Peyer's patch (tissue), 4 donors: Measurements from ENCODE around the gene TRERF1.

Experiments used
- CTCF ChIP-seq, 6 experiments: fragments of 450-650 bp in 4 of 6; fragments of 200-600 bp in 2 of 6; sonication (generic) in 1 of 6; IDR thresholded peaks; one replicate each; pipeline ENCODE4 v1.5.1; 2017 to 2019; ENCODE audit warnings: antibody characterized with exemption in 6 of 6, mild to moderate bottlenecking in 3 of 6, moderate library complexity in 1 of 6
- POLR2A ChIP-seq, 2 donors: fragments of 450-650 bp; IDR thresholded peaks; one replicate each; pipeline ENCODE4 v1.5.1; 2017; ENCODE audit warnings: antibody characterized with exemption in 2 of 2, mild to moderate bottlenecking in 2 of 2, moderate library complexity in 2 of 2

GRCh38 chr6:42225419-42225818 lies 226.3 kb downstream of the TRERF1 start:
- no peak for TF ChIP-seq CTCF (IDR thresholded peaks at IDR 0.05)
- no peak for TF ChIP-seq POLR2A (IDR thresholded peaks at IDR 0.05)
